ENCODE results near the gene ZNF730. TPM values are rescaled to one million over a fixed set of nuclear protein-coding genes. Genes with fewer than 3 reads are reported as not detected.

The ZNF730 gene
- total and polyA plus RNA-seq, 8 donors, result 0.13 to 0.59 (median 0.29) TPM; not detected in 4

DNA sequence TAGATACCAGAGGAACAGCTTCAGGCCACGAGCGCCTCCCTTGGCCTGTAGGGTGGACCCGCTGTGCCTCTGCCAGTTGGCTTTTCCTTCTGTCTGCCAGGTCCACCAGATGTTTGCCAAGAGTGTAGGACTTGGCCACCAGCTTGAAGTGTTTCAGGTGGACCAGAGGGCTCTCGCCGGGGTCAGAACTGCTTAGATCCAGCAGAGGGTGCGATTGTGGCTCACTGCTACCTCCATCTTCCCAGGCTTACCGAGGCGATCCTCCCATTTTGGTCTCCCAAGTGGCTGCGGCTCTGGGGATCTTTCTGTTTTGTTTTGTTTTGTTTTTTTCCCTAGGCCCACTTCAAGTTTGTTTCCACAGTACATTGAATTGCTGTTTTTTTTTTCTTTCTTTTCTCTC lies 23.0 kb upstream of the ZNF730 start:
- H3K9me3 ChIP-seq, result no peaks in the 10 kb centered on the region
- TF ChIP-seq, protein P1, sequence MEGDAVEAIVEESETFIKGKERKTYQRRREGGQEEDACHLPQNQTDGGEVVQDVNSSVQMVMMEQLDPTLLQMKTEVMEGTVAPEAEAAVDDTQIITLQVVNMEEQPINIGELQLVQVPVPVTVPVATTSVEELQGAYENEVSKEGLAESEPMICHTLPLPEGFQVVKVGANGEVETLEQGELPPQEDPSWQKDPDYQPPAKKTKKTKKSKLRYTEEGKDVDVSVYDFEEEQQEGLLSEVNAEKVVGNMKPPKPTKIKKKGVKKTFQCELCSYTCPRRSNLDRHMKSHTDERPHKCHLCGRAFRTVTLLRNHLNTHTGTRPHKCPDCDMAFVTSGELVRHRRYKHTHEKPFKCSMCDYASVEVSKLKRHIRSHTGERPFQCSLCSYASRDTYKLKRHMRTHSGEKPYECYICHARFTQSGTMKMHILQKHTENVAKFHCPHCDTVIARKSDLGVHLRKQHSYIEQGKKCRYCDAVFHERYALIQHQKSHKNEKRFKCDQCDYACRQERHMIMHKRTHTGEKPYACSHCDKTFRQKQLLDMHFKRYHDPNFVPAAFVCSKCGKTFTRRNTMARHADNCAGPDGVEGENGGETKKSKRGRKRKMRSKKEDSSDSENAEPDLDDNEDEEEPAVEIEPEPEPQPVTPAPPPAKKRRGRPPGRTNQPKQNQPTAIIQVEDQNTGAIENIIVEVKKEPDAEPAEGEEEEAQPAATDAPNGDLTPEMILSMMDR (IDR thresholded peaks at IDR 0.05), result no peak
- 83 to 86% methylated on average over 9 of the region's 9 CpGs for WGBS, 2 donors
- H3K4me3 ChIP-seq, result no peak overlapping the region
- no peaks in the 10 kb centered on the region for H3K27me3 ChIP-seq
- no peaks in the 10 kb centered on the region for H3K36me3 ChIP-seq
- intact Hi-C loops (cut with DNase I), result no loop called here
- H3K4me1 ChIP-seq, result no peaks in the 10 kb centered on the region
- no peak overlapping the region for H3K27ac ChIP-seq
- FAIRE-seq (no peak), DNase-seq (no peak), ATAC-seq (no peak)

DNA sequence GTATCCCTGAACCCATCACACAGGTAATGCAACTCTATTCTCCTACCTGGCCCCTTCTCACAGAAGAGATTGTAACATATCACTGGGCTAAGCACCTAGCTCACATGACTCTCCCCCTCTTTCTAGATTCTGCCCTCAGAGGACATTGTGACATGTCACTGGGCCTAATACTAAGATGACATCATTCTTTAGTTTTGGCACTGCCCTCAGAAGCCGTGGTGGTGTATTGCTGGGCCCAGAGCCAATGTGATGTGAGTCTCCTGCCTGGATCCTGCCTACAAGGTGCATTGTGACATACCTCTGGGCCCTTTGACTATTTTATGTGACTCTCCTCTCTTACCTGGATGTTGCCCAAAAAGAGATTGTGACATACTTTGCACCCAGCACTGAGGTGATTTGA lies 21.4 kb upstream of the ZNF730 start:
- intact Hi-C loops (cut with DNase I), result no loop called here
- Histone ChIP-seq H3K4me3 (no peak overlapping the region), H3K36me3 (no peaks in the 10 kb centered on the region), H3K27ac (no peak overlapping the region), H3K9me3 (no peaks in the 10 kb centered on the region), H3K4me1 (no peaks in the 10 kb centered on the region), H3K27me3 (no peaks in the 10 kb centered on the region)
- ATAC-seq (no peak), FAIRE-seq (no peak), DNase-seq (no peak)
- TF ChIP-seq, protein P1 (IDR thresholded peaks at IDR 0.05), result no peak
- WGBS, 2 donors, result 63 to 70% methylated on average over 1 of the region's 1 CpG

DNA sequence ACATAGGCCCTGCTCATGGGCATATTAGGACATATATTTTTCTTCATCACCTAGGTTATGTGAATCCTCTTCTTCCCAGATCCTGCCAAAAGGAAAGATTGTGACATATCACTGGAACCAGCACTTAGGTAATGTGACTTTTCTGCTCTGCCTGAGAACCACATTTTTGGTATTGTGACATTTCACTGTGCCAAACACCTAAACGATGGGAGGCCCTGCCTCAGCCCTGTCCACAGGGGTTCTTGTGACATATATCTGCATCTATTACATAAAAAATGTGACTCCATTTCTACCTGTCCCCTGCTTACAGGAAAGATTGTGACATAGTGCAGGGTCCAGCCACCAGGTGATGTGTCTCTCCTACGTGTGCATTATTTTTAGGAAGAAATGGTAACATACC lies 18.5 kb upstream of the ZNF730 start:
- FAIRE-seq, result no peak
- Histone ChIP-seq H3K27ac (no peak overlapping the region), H3K4me3 (no peak overlapping the region), H3K9me3 (no peaks in the 10 kb centered on the region), H3K27me3 (no peaks in the 10 kb centered on the region), H3K4me1 (no peaks in the 10 kb centered on the region), H3K36me3 (no peaks in the 10 kb centered on the region)
- no peak for DNase-seq
- 61 to 78% methylated on average over 2 of the region's 2 CpGs for WGBS, 2 donors
- intact Hi-C loops (cut with DNase I), result no loop called here
- TF ChIP-seq, protein P1 (IDR thresholded peaks at IDR 0.05), result no peak
- ATAC-seq, result no peak

DNA sequence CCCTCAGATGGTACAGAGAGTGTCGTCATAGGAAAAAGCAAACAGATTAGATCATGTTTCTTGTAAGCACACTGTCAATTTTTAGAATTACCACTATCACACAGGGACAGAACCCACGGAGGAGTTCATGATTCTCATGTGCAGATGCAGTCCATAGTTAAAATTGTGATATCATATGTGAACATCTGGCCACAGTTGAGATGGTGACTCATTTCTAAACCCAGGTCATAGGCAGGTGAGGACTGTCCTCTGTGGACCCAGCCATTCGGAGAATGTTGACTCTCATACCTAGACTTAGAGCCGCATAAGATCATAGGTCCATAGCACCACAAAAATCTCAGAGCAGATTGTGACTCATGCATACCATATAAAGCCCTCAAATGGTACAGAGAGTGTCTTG lies 17.8 kb upstream of the ZNF730 start:
- Histone ChIP-seq H3K27ac (no peak overlapping the region), H3K9me3 (no peaks in the 10 kb centered on the region), H3K4me1 (no peaks in the 10 kb centered on the region), H3K4me3 (no peak overlapping the region), H3K36me3 (no peaks in the 10 kb centered on the region), H3K27me3 (no peaks in the 10 kb centered on the region)
- ATAC-seq (no peak), FAIRE-seq (no peak), DNase-seq (no peak)
- intact Hi-C loops (cut with DNase I), result no loop called here
- 79 to 87% methylated on average over 4 of the region's 4 CpGs for WGBS, 2 donors
- TF ChIP-seq, protein P1 (IDR thresholded peaks at IDR 0.05), result no peak

DNA sequence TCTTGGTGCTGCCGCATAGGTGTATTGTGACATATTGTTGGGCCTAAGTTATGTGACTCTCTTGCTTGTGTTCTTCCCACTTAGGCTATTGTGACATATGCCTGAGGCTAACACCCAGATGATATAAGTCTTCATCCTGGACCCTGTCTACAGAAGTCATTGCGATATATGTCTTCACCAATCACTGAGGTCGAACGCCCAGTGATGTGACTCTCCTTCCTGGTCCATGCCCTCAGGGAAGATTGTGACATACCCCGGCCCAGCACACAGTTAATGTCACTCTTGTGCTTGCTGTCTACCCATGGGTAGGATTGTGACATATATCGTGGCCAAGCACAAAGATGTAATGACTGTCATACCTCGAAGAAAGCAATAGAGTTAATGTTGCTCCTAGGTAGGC lies 16.9 kb upstream of the ZNF730 start:
- intact Hi-C loops (cut with DNase I), result no loop called here
- H3K36me3 ChIP-seq, result no peaks in the 10 kb centered on the region
- H3K4me3 ChIP-seq, result no peak overlapping the region
- no peaks in the 10 kb centered on the region for H3K27me3 ChIP-seq
- H3K27ac ChIP-seq, result no peak overlapping the region
- ATAC-seq (no peak), FAIRE-seq (no peak), DNase-seq (no peak)
- TF ChIP-seq, protein P1 (IDR thresholded peaks at IDR 0.05), result no peak
- H3K9me3 ChIP-seq, result no peaks in the 10 kb centered on the region
- WGBS, 2 donors, result 87 to 94% methylated on average over 7 of the region's 7 CpGs
- H3K4me1 ChIP-seq, result no peaks in the 10 kb centered on the region

All from pancreas (tissue), 10 donors.